ENCODE results near the gene LPCAT1. TPM values are rescaled to one million over a fixed set of nuclear protein-coding genes. Genes with fewer than 3 reads are reported as not detected.
"Not testable (repeated sequence)": the region's sequence is repeated elsewhere in the genome, so short reads cannot be mapped to it uniquely, and the experiment has no call there.

Gene LPCAT1
- total and polyA plus RNA-seq, 2 donors (not counting 3 experiments of a cell fraction or from before 2014, with no cell fraction given), result 28.9 to 57.2 TPM

DNA sequence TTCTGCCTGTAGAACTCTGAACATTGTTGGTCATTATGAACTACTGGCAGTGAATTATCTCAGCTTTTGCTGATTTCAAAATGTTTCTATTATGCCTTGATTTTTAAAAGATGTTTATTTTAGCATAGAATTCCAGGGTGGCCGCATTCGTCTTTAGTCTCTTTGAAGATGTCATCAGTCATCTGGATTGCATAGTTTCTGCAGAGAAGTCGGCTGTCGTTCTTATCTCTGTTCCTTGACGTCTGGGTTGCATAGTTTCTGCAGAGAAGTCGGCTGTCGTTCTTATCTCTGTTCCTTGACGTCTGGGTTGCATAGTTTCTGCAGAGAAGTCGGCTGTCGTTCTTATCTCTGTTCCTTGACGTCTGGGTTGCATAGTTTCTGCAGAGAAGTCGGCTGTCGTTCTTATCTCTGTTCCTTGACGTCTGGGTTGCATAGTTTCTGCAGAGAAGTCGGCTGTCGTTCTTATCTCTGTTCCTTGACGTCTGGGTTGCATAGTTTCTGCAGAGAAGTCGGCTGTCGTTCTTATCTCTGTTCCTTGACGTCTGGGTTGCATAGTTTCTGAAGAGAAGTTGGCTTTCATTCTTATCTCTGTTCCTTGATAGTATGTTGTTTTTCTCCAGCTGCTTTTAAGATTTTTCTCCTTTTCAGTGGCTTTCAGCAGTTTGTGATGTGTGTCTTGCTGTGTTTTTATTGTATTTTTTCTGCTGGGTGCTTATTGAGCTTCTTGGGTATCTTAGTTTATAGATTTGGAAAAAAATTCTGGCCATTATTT, 67.5 kb downstream of the LPCAT1 start:
- H3K4me3 ChIP-seq (replicated peaks in 1 of 3; ENCODE audit: insufficient read depth in 1 of 3, low read depth in 1 of 3, low read length in 3 of 3), result not testable (repeated sequence)

DNA sequence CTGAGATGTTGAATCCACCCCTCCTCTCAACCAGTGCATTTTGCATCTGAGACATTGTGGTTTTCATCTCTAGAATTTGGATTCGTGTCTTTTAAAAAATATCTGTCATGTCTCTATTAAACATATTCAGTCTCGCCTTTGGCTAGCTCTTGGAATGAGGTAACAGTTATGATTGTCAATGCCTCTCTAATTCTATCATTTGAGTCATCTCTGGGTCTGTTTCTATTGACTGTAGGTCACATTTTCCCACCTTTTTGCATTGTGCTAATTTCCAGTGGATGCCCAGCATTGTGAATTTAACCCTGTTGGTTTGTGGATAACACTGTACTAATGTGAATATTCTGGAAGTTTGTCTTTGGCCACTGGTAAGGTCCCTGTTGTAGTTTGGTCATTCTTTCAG, 70.1 kb downstream of the LPCAT1 start:
- no peaks in the 10 kb centered on the region for H3K79me2 ChIP-seq (ENCODE audit: control insufficient read depth, insufficient read depth, low read length)
- H3K9me1 ChIP-seq (replicated peaks; ENCODE audit: control insufficient read depth, extremely low read depth, insufficient read depth, low read length), result no peaks in the 10 kb centered on the region
- intact Hi-C loops (cut with micrococcal nuclease) (no loop called here), dilution Hi-C loops (cut with MboI; ENCODE audit: extremely low pct_ligation_motif_present, low sequenced_read_pairs) (no loop called here)
- H3K9ac ChIP-seq (replicated peaks; ENCODE audit: extremely low read depth, insufficient read depth, low read length), result no peak overlapping the region
- no peaks in the 10 kb centered on the region for H4K20me1 ChIP-seq (replicated peaks; ENCODE audit: control insufficient read depth, extremely low read depth, insufficient read depth, low read length)
- no peaks in the 10 kb centered on the region for H3K4me1 ChIP-seq (ENCODE audit: control insufficient read depth, extremely low read depth, insufficient read depth, low read length)
- no peak overlapping the region for H3K4me3 ChIP-seq (replicated peaks in 1 of 3; ENCODE audit: insufficient read depth in 1 of 3, low read depth in 1 of 3, low read length in 3 of 3)
- CTCF ChIA-PET, result no interaction called here
- H3K27me3 ChIP-seq (ENCODE audit: control insufficient read depth in 2 of 2, insufficient read depth in 2 of 2, low read length in 2 of 2), result peaks cover 5 to 11% of the 10 kb centered on the region in 2 experiments
- BruUV-seq (replicated peaks), result no TSS peak
- H3K27ac ChIP-seq (ENCODE audit: insufficient read depth, low read depth, low read length), result no peak overlapping the region
- H3K36me3 ChIP-seq (ENCODE audit: control insufficient read depth in 2 of 2, extremely low read depth in 1 of 2, insufficient read depth in 2 of 2, low read length in 2 of 2), result no peaks in the 10 kb centered on the region
- no peak overlapping the region for H2AFZ ChIP-seq (ENCODE audit: low read depth, low read length)
- TF ChIP-seq POLR2AphosphoS5 (IDR thresholded peaks at IDR 0.05; ENCODE audit: insufficient read depth, low read depth, low read length) (no peak), JUN (IDR thresholded peaks at IDR 0.05; ENCODE audit: borderline replicate concordance, insufficient read depth, insufficient read length, low read depth) (no peak), MYC (IDR thresholded peaks at IDR 0.05; ENCODE audit: low read depth, low read length) (no peak), FOS (IDR thresholded peaks at IDR 0.05; ENCODE audit: borderline replicate concordance, insufficient read depth, low read length) (no peak), EZH2 (IDR thresholded peaks at IDR 0.05; ENCODE audit: borderline replicate concordance, low read depth, low read length, severe bottlenecking) (no peak), GATA2 (IDR thresholded peaks at IDR 0.05; ENCODE audit: insufficient read depth, insufficient read length, low read depth, low read length) (no peak), POLR2A (IDR thresholded peaks at IDR 0.05; ENCODE audit: low read depth, low read length) (no peak)
- TF ChIP-seq, protein P1, sequence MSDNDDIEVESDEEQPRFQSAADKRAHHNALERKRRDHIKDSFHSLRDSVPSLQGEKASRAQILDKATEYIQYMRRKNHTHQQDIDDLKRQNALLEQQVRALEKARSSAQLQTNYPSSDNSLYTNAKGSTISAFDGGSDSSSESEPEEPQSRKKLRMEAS (IDR thresholded peaks at IDR 0.05; ENCODE audit: insufficient read depth, insufficient read length), result no peak
- TF ChIP-seq, protein P2, sequence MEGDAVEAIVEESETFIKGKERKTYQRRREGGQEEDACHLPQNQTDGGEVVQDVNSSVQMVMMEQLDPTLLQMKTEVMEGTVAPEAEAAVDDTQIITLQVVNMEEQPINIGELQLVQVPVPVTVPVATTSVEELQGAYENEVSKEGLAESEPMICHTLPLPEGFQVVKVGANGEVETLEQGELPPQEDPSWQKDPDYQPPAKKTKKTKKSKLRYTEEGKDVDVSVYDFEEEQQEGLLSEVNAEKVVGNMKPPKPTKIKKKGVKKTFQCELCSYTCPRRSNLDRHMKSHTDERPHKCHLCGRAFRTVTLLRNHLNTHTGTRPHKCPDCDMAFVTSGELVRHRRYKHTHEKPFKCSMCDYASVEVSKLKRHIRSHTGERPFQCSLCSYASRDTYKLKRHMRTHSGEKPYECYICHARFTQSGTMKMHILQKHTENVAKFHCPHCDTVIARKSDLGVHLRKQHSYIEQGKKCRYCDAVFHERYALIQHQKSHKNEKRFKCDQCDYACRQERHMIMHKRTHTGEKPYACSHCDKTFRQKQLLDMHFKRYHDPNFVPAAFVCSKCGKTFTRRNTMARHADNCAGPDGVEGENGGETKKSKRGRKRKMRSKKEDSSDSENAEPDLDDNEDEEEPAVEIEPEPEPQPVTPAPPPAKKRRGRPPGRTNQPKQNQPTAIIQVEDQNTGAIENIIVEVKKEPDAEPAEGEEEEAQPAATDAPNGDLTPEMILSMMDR (IDR thresholded peaks at IDR 0.05; ENCODE audit: extremely low read depth in 1 of 2, insufficient read depth in 1 of 2, low read depth in 1 of 2, low read length in 2 of 2), result no peak
- DNase-seq (ENCODE audit: low read depth, low spot score) (no peak), FAIRE-seq (no peak)
- POLR2A ChIA-PET, result no interaction called here
- H3K4me2 ChIP-seq (ENCODE audit: insufficient read depth, low read length), result no peak overlapping the region
- peaks cover 5% of the 10 kb centered on the region for H3K9me3 ChIP-seq (replicated peaks; ENCODE audit: control insufficient read depth, insufficient read depth, low read length)

More for the DNA sequence above, 67.5 kb downstream of the LPCAT1 start:
- H3K27ac ChIP-seq (ENCODE audit: insufficient read depth, low read depth, low read length); POLR2A ChIA-PET; dilution Hi-C loops (cut with MboI; ENCODE audit: extremely low pct_ligation_motif_present, low sequenced_read_pairs); FAIRE-seq; DNase-seq (ENCODE audit: low read depth, low spot score); H3K79me2 ChIP-seq (ENCODE audit: control insufficient read depth, insufficient read depth, low read length); H3K36me3 ChIP-seq (ENCODE audit: control insufficient read depth in 2 of 2, extremely low read depth in 1 of 2, insufficient read depth in 2 of 2, low read length in 2 of 2); H4K20me1 ChIP-seq (replicated peaks; ENCODE audit: control insufficient read depth, extremely low read depth, insufficient read depth, low read length); H3K27me3 ChIP-seq (ENCODE audit: control insufficient read depth in 2 of 2, insufficient read depth in 2 of 2, low read length in 2 of 2); H3K9me3 ChIP-seq (replicated peaks; ENCODE audit: control insufficient read depth, insufficient read depth, low read length); BruUV-seq (replicated peaks); H3K9ac ChIP-seq (replicated peaks; ENCODE audit: extremely low read depth, insufficient read depth, low read length); H3K9me1 ChIP-seq (replicated peaks; ENCODE audit: control insufficient read depth, extremely low read depth, insufficient read depth, low read length); intact Hi-C loops (cut with micrococcal nuclease); H3K4me2 ChIP-seq (ENCODE audit: insufficient read depth, low read length); H2AFZ ChIP-seq (ENCODE audit: low read depth, low read length); H3K4me1 ChIP-seq (ENCODE audit: control insufficient read depth, extremely low read depth, insufficient read depth, low read length): not testable (repeated sequence)
- CTCF ChIA-PET, result interaction anchor here (1.6 kb wide), 1 partner anchor 24 kb away, joined by 3 read pairs; no protein-coding TSS in a partner anchor
